GM23248 (cell line): ENCODE measurements around the gene ENTR1.

Experiments
- EZH2 ChIP-seq: fragments of 200-600 bp; sonication (generic); IDR thresholded peaks from 2 replicates; pipeline ENCODE4 v1.6.1; 2018; ENCODE audit warnings: antibody characterized with exemption, mild to moderate bottlenecking; ENCODE audit not compliant: insufficient read depth, poor library complexity, severe bottlenecking
- EZH2phosphoT487 ChIP-seq: fragments of 200-600 bp; sonication (generic); IDR thresholded peaks from 2 replicates; pipeline ENCODE4 v1.6.1; 2018; ENCODE audit warnings: antibody characterized with exemption, moderate library complexity, mild to moderate bottlenecking, low read depth; ENCODE audit not compliant: insufficient read depth

GRCh38 chr9:136355616-136356557 is 54.5 kb downstream of the ENTR1 start:
- TF ChIP-seq EZH2phosphoT487 (no peak), EZH2 (no peak)
